ENCODE measurements around the gene DNAH14.

GRCh38 chr1:225179686-225180085, 250.2 kb downstream of the DNAH14 start:
- TF ChIP-seq CTCF (IDR thresholded peaks at IDR 0.05) (no peak), POLR2A (IDR thresholded peaks at IDR 0.05) (no peak)
